Vagina (tissue), 2 donors: ENCODE data around the gene CFAP68.

ENCODE experiments used
- POLR2AphosphoS5 ChIP-seq, 2 donors: sonication (generic); formaldehyde crosslinking; IDR thresholded peaks; one replicate each; pipeline ENCODE4 v1.9.0; 2017; ENCODE audit warnings: antibody characterized with exemption in 2 of 2, mild to moderate bottlenecking in 2 of 2, low read depth in 1 of 2; ENCODE audit not compliant: insufficient read depth in 1 of 2
- TF ChIP-seq, protein P1 (sequence below), 3 experiments: fragments of 450-650 bp in 2 of 3; fragments of 200-600 bp in 1 of 3; sonication (generic) in 1 of 3; IDR thresholded peaks; one replicate each; pipeline ENCODE4 v1.5.1; 2017 to 2019; ENCODE audit warnings: antibody characterized with exemption in 3 of 3, mild to moderate bottlenecking in 2 of 3, moderate library complexity in 2 of 3

GRCh38 chr11:111852103-111852502 lies 27.2 kb upstream of the CFAP68 start:
- TF ChIP-seq, protein P1, sequence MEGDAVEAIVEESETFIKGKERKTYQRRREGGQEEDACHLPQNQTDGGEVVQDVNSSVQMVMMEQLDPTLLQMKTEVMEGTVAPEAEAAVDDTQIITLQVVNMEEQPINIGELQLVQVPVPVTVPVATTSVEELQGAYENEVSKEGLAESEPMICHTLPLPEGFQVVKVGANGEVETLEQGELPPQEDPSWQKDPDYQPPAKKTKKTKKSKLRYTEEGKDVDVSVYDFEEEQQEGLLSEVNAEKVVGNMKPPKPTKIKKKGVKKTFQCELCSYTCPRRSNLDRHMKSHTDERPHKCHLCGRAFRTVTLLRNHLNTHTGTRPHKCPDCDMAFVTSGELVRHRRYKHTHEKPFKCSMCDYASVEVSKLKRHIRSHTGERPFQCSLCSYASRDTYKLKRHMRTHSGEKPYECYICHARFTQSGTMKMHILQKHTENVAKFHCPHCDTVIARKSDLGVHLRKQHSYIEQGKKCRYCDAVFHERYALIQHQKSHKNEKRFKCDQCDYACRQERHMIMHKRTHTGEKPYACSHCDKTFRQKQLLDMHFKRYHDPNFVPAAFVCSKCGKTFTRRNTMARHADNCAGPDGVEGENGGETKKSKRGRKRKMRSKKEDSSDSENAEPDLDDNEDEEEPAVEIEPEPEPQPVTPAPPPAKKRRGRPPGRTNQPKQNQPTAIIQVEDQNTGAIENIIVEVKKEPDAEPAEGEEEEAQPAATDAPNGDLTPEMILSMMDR (IDR thresholded peaks at IDR 0.05) = no peak
- no peak for TF ChIP-seq POLR2AphosphoS5 (IDR thresholded peaks at IDR 0.05; ENCODE audit: insufficient read depth in 1 of 2, low read depth in 1 of 2)
